Hematopoietic multipotent progenitor cell treated with erythropoietin and hydrocortisone succinate and interleukin-3 and kit ligand, for 6 days (in vitro differentiated cells): ENCODE measurements around the gene ERICH2.

Experiments used
- DNase-seq: peaks from one replicate; pipeline ENCODE4 v3.0.0-alpha.2; 2015

The ERICH2 gene

DNA sequence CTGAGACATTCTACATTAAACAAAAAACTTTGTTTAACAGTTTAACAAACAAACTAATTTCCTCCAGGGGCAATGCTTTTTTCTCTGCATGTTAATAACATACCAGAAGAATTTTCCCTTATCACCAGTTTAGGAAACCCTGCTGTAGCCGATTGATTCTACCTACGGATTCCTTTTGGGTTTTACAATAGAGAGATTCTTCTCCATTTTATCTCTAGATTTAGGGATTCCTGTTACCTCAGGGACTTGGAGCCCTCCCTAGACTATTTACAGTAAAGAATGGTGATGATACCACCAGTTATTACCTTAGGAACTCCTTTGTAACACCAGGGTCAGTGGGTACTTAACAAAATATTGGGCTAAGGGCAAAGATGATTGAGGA, 5.3 kb upstream of the ERICH2 start:
- DNase-seq: no peak

DNA sequence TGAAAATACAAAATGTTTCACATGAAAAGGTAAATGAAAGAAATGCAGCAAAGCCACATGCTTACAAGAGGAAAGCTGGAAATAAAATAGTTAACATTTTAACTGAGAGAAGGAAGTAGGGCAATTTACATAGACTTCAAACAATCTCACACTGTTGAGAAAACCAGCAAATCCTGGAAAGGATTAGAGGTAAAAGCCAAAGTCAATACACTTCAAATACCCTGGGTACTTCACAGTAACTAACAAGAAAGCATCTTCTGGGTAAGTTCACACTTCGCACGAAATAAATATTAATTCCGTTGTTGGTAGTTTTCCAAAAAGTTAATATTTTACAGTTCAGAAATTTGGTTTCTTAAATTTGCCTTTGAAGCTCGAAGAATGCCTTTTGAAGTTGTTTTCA, 3.5 kb upstream of the ERICH2 start:
- no peak for DNase-seq

DNA sequence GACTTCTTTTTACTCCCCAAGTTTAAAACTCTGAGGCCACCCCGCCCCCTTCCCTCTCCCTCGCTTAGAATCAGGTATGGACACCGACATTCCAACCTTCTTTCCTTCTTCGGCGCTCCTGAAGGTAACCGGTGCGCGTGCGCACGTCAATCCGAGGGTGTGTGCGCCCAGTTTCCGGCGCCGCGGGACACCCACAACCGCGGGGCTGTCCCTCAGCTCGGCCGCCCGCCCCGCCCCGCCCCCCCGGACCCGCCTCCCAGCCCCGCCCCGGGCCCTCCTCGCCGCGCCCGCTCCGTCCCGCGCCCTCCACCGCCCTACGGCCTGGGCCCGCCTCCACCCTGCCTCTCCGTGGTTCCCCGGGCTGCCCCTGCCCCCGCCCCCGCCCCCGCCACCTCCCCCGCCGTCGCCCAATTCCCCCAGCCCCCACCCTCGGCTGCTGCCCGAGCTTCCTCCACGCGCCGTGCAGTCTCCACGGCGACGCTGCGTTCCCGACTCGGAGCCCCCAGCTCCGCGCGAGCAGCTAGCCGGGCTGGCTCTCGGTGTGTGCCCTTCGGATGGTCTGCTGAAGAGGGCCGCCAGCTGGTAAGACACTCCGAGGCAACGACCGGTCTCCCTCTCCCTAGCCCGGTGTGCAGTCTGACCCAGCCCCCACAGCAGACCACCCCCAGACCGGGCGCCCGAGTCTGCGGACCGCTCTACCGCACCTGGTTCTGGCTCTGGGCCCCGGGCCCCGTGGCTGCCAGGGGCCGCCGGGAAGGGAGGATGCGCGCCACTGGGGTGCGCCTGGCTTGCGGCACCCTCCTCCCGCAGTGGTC, 635 bp downstream of the ERICH2 start:
- DNase-seq: peak; percentile 86

DNA sequence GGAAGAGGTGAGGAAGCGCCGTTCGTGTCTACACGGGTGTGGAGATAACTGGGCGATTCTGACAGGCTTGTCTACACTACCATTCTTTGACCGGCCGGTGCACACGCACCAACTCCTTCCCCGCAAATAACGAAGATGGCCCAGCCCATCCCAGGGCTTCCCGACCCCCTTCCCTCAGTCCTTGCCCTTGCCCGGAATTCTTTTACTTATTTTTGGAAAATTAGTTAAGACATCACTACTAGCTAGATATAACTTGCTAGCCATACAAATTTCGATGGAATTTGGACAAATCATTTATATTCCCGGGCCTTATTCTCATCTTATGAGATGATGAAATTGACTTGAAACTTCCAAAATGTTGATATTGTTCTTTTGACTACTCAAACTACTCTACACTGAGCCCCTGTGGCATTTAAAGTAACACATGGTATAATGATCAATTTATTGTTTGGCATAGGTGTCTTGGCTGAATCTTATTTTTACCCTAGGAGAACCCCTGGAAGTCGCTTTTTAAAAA, 1.3 kb downstream of the ERICH2 start:
- DNase-seq: peak; percentile 37

DNA sequence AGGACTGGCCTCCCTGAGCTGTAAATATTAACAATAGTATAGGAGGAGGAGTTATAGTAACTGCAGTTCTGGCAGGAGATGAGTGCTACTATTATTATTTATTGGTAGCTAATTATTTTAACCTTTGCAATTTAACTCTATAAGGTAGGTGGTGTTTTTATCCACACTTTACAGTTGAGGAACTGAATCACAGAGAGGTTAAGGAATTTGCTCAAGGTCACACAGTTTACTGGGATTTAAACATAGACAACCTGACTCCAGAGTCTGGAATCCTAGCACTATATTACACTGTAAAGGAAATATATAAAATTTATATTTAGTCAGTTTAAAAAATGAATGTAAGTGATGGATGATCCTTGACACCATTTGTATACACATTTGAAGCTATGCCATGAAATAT, 2.1 kb downstream of the ERICH2 start:
- no peak for DNase-seq

DNA sequence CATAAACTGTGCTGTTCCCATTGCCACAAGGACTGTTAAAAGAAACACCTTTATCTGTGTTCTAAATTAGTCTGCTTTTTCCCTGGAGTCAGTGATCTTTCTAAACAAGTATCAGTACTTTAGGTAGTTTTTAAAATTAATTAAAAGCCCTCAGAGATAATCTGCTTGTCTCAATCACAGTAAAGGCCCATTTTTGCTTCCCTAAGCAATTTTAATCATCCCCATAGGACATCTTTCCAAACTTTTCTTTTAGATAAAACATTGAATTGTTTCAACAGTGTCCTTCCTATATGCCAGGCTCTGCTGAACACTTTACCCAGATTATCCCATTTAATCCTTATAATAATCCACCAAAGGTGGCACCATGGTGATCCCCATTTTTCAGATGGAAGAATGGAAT, 3.9 kb downstream of the ERICH2 start:
- no peak for DNase-seq

DNA sequence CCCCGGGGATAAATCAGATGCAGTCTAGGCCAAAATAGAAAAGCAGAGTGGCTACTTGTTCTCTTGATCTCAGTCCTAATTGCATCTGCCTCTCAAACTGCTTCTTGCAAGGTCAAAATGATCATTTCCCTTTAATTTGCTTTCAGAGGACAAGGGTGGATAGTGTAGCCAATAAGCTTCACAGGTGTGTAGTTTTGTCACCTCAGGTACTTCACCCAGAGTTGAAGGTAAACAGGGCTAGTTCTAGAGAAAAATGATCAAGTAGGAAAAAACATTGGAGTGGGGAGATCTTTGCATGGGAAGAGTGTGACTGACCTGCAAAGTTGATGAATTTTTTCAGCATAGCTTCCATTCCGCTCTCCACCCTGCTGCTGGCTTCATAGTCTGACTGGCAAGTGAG, 8.7 kb downstream of the ERICH2 start:
- DNase-seq: no peak

DNA sequence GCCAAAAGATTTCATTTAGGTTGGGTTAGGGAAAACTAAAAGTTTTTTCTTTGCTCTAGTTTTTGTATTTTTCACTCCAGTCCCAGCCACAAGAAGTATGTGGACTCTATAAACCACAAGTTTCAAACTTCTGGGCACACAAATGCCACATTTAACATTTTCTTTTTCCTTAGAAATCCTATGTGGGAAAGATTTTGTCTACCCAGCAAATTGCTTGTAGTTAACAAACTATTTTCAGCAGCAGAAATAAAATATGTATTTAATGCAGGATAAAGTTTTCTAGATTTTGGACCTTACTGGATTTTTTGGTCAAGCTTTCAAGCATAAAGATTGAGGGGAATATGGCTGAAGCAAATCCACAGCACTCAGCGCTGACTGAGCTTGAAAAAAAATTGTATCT, 9.1 kb downstream of the ERICH2 start:
- no peak for DNase-seq

DNA sequence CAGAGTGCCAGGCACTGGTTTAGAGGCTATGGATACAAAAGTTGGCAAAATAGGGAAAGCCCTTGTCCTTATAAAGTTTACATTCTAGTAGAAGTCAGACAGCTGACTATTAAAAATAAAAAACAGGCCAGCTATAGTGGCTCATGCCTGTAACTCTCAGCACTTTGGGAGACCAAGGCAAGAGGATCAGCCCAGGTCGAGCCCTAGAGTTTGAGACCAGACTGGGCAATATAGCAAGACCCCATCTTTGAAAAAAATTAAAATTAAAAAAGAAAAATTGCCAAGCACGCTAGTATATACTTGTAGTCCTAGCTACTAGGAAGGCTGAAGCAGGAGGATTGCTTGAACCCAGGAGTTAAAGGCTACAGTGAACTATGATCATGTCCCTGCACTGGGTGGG, 12.5 kb downstream of the ERICH2 start:
- DNase-seq: no peak

DNA sequence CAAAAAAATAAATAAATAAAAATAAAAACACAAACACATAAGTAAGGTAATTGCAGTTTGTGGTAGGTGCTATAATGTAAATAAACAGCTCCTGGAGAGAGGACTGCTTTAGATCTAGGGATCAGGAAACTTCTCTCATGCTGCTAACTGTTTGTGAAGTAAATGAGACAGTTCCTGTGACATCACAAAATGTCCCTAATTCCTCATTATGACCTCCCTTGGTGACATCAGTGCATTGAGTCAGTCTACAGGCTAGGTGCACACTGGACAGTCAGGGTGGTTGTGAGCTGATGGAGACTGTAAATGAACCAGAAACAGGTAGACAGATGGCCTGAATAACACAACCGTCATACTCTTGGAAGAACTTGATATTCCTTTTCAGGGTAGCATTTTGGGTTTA, 13.4 kb downstream of the ERICH2 start:
- no peak for DNase-seq

DNA sequence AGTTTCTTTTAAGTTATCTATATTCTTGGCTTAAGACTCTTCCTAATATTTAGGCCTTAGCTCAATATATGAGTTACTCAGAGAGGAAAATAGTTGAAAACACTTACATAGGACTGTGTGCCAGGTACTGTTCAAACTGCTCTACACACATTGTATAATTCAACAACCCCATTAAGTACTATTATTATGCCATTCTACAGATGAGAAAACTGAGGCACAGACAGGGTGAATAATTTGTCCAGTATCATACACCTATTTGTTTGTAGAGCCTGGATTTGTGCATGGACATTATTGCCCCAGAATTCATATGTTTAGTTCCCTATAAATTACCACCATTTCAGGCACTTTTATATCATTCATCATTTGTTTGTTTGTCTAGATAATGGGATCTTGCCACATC, 28.8 kb downstream of the ERICH2 start:
- no peak for DNase-seq

DNA sequence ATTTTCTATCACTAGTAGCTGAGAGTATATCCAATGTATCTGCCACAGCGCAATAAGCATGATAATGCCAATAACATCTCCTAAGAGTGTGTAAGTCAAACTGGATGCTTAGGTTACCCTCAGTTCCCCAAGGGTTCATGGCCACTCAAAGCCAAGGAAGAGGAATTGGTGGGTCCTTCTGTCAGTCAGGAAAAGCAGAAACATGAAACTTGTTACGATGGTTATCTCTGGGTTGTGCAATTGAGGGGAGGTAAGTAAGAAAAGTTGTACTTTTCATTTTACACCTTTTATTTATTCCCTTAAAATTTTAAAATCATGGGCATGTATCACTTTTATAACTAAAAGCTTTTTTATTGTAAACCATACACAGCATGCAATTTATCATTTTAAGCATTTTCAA, 36.4 kb downstream of the ERICH2 start:
- DNase-seq: no peak

DNA sequence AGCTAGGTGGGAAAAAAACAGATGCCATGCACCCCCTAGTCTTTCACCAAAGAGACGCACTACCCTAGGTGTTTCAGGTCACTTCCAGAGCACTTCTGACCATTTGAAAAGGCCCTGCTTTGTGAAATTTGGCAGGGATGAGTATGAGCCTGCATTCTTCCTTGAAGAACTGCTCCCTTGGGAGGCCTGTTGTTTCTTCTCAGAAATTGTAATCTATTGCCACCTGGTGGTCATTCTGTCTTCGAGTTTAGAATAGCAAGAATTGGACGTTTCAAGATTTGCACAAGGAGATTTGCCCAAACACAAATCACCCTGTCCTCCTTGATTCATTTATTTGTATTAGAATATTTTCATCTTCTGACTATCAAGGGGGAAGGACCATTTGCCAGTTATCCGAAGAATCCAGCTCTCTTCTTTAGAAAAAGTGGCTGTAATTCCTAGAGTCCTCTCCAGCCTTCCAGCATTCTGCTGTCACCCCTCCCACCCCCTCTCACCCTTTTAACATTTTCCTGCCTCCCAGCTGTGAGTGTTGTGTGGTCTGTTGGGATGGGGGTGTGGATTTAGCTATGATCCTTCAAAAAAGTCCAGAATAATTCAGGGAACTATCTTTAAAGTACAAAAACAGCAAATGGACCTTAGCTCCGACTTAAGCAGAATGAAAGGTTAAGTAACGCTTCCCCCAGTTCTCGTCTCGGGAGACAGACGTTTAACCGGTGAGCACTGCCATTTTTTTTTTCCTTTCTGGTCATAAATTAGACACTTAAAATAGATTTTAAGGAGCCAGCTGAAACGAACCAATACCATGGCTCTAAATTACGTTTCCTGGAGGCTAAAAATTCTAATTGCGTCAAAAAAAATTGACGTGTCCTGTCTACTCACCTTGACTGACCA, 42.8 kb downstream of the ERICH2 start:
- DNase-seq: peak; percentile 90

DNA sequence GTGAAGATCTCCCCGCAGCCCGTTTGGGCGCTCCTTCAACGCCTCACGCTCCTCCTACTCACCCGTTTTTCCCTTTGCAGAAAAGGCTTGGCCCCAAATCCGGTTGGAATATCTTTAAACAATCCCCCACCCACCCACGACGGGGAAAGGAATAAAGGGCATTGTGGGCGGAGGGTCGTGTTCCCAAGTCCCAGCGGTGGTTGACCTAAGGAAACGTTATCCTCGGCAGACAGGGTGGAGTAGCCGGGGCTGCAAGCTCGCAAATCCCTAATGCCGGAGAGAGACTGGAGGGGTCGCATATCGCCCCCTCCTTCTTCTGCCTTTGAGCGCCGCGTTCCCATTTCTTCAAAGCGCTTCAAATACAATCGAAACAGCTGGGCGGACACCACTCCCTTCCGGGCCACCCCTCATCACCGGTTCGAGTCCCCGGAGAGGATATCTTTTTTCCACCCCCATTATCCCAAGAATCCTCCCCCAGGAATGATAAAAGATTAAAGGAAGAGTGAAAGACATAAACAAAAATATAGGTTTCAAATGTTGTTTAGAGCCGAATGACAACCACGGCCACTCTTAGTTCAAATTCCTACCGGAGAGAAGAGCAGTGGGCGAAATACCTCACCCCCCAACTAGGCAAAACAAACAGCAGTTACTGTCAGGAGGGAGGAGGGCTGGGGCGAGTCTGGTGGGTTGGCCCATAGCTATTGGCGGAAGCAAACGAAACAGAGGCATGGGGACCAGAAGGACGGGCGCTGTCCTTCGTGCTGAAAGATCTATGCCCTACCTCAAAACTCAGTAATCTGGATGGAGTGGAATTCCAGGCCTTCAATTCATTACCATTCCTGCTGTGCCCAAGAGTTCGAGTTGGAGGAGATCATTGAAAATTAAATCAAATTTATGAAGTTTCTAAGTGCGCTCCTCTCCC, 43.7 kb downstream of the ERICH2 start:
- DNase-seq: peak; percentile 88

DNA sequence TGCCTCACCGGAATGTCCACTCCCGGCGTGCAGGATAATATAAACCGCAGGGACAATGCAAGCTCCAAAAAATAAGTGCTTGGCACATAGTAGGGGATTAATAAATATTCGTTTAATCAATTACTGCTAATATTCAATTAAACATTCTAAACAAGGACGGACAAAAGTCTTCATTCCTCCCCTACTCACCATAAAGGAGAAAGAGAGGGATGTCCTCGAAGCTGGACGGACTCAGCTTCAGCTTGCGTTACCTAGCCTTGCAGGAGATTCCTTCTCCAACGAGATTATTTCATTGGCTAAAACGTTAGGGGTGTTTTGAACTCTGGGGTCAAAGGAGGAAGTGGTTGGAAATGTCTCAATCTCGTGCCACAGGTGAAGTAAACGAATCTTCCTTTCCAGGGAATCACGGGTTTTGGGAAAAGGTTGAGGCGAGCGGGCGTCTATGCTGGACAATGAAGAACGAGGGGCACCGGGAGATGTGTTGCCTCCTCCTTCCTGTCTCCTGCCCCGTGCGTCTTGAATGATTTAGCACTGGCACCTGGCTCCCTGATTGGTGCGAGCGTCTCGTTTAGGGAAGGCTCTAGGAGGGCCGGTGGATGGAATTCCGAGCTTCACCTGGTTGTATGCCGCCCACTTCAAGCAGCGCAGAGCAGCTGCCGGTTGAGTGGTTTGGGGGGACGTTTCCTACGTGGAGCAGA, 44.5 kb downstream of the ERICH2 start:
- no peak for DNase-seq

DNA sequence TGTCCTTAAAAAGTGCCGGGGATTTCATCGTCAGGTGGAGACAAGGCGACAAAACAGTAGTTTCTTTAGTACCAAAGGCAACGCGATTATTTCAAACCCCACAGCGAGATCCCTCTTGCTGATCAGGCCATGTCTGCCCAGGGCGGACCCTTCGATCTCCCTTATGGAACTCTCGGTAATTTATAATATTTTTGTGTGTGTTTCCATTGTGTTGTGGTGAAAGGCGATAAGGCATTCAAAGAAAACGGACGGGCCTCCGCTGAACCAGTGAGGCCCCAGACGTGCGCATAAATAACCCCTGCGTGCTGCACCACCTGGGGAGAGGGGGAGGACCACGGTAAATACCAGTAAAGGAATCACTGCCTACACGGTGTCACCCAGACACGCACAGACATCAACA, 45.1 kb downstream of the ERICH2 start:
- DNase-seq: no peak

DNA sequence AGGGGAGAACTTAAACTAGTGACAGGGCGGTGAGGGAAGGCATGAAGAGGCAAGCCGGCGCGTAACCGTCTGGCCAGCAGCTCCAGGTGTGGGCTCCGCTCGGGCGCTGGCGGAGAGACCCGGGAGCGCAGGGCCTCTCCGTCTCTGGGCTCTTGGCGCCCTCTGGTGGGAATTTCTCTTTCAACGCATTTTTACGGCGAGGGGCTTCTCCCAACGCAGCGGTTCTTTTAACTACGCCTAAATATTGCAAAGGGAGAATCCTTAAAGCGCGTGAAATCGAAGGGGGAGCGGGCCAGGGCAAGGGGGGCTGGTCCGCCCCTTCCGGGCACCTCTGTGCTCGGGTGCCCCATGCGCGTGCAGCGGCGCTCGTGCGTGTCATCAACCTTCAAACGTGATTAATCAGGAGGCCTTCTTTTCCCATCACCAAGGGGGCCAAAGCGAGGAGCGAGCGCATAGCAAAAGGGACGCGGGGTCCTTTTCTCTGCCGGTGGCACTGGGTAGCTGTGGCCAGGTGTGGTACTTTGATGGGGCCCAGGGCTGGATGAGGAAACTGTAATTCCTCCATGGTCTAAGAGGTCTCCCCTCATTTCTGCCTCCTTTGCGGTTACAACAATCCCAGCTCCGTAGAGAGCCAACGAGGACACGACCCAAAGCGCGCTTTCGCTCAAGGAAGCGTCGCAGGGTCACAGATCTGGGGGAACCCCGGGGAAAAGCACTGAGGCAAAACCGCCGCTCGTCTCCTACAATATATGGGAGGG, 45.7 kb downstream of the ERICH2 start:
- peak; percentile 85 for DNase-seq

DNA sequence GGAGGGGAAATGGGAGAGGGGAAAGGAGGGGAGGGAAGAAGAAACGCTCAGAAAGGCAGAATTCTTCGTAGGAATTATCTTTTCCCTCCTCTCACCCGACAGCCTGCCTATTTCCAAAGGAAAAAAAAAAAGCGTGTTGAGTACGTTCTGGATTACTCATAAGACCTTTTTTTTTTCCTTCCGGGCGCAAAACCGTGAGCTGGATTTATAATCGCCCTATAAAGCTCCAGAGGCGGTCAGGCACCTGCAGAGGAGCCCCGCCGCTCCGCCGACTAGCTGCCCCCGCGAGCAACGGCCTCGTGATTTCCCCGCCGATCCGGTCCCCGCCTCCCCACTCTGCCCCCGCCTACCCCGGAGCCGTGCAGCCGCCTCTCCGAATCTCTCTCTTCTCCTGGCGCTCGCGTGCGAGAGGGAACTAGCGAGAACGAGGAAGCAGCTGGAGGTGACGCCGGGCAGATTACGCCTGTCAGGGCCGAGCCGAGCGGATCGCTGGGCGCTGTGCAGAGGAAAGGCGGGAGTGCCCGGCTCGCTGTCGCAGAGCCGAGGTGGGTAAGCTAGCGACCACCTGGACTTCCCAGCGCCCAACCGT, 46.4 kb downstream of the ERICH2 start, which contains the start of gene GAD1:
TSS of gene GAD1 (plus strand) at position 384 of the 589 bp plus-strand sequence. CDS start 1,705 bp downstream, outside the sequence.
- DNase-seq: peak; percentile 94

DNA sequence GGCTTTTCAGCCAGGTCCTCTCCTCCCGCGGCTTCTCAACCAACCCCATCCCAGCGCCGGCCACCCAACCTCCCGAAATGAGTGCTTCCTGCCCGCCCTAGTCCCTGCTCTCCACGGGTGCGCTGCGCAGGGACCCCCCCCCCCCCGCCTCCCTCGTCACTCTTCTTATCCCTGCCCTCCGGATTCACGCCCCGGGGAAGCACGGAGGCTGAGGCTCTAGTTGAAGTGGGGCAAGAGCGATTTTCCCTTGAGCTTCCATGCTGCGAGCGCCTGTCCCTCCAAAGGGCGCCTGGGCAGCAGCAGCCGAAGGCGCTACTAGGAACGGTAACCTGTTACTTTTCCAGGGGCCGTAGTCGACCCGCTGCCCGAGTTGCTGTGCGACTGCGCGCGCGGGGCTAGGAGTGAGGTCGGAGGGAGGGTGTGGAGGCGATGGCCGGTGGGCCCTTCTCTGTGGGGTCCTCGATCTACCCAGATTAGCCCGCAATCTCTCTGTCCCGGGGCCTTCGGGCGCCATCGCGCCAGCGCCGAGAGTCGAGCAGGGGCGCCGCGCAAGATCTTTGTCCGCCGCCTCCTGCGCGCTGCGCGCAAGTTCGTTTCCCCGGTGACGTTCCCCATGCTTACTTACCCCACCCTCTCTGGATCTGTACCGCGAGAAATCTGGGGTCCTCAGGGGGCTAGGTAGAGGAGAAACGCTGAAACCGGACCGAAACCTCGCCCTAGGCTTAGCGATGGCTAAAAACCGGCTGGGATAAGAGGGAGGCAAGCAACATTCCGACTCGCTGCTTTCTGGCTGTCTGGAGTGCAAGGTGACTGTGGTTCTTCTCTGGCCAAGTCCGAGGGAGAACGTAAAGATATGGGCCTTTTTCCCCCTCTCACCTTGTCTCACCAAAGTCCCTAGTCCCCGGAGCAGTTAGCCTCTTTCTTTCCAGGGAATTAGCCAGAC, 47.2 kb downstream of the ERICH2 start:
- DNase-seq: peak; percentile 48
